Measurements from ENCODE around the gene OR2B3.
"Not testable (repeated sequence)": the region's sequence is repeated elsewhere in the genome, so short reads cannot be mapped to it uniquely, and the experiment has no call there.

OR2B3 gene, protein sequence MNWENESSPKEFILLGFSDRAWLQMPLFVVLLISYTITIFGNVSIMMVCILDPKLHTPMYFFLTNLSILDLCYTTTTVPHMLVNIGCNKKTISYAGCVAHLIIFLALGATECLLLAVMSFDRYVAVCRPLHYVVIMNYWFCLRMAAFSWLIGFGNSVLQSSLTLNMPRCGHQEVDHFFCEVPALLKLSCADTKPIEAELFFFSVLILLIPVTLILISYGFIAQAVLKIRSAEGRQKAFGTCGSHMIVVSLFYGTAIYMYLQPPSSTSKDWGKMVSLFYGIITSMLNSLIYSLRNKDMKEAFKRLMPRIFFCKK

DNA sequence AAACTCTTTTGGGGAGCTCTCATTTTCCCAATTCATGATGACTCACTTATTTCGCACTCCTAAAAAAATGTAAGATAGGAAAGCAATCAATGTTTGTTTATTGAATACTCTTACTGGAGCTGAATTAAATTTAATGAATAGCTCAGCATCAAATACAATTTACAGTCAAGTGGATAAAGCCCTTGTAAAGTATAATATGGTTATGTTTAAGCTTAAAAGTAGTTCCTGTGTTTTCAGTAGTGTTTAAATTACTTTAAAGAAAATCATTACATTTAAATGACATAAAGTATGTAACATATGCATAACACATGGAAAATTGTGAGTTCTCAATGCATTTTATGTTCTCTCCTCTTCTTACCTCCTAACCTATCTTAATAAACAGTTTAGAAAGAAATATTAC lies at the start of gene OR2B3:
Gene OR2B3 (minus strand): TSS at position 101 of the 400 bp plus-strand sequence. CDS start 65 bp downstream, at position 36.
- no peak for DNase-seq

DNA sequence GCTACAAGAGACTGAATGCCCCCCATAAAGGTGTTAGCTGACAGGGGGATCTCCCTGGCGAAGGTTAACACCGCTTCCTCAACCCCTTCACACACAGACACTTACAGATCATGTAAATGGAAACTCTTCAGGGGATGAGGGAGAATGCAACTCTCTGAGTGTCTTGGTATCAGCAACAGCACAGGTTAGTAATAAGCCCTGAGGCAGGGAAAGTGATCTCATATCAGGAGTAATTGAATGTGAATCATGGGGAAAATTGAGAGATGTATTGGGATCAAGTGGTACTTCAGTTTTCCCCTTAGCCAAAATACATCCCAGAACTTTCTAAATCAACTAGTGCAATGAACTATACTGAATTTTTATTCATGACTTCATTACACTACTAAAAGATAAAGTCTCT lies 44.6 kb upstream of the OR2B3 start:
- no peak for DNase-seq

DNA sequence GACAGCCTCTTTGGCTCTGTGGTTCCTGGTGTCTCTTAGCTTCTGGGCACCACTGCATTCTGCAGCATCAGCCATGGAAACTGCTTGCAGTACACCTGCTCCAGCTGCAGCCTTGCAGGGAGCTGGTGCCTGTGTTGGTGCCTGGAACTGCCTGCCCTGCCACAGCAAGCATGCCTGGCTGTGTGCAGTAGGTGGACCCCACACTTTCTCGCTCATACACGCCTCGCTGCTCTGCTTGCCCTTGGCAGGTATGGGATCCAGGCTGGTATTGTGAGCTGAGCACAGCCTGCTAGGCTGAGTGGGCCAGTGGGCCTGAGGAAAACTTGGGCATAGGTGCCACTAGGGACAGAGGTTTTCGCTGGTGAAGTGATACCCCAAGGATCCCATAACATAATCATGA lies 43.5 kb upstream of the OR2B3 start:
- DNase-seq, result no peak

DNA sequence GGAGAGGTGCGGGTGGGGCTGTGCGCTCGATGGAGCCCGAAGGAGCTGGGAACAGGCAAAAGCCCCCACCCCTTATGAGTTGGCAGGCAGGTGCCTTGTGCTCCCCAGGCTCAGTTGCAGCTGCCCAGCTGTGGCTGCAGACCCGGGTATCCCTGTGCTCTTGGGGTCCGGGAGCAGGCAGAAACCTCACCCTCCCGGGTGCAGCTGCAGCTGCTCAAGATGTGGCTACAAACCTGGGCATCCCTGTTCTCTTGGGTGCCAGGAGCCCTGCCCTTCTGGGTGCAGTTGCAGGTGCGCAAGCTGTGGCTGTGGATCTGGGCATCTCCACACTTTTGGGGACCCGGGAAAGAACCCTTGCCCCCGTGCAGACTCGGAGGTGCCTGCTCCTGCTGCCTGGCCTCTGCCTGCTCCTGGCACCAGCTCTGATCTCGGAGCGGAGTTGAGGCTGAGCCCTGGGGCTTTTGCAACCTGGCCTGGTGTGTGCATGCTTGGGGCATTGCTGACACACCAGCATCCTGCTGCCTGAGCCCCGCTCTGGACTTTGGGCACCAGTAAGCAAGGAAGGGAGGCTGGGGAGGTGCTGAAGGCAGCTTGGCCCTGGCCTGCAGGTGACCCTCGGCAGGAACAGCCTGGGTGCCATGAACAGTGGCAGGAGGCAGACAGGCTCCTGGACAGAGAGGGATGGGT lies 42.4 kb upstream of the OR2B3 start:
- DNase-seq, result no peak

DNA sequence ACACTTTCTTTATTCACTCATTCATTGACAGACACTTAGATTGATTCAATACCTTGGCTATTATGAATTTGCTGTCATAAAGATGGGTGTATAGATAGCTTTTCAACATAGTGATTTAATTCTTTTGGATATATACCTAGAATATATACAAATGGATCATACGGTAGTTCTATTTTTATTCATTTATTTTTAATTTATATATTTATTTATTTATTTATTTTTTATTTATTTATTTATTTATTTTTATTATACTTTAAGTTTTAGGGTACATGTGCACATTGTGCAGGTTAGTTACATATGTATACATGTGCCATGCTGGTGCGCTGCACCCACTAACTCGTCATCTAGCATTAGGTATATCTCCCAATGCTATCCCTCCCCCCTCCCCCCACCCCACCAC lies 27.9 kb upstream of the OR2B3 start:
- DNase-seq, result not testable (repeated sequence)

DNA sequence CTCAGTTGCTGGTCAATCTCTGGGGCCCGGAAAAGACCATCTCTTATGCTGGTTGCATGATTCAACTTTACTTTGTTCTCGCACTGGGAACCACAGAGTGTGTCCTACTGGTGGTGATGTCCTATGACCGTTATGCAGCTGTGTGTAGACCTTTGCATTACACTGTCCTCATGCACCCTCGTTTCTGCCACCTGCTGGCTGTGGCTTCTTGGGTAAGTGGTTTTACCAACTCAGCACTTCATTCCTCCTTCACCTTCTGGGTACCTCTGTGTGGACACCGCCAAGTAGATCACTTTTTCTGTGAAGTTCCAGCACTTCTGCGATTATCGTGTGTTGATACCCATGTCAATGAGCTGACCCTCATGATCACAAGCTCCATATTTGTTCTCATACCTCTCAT lies 25.0 kb upstream of the OR2B3 start:
- DNase-seq, result no peak

DNA sequence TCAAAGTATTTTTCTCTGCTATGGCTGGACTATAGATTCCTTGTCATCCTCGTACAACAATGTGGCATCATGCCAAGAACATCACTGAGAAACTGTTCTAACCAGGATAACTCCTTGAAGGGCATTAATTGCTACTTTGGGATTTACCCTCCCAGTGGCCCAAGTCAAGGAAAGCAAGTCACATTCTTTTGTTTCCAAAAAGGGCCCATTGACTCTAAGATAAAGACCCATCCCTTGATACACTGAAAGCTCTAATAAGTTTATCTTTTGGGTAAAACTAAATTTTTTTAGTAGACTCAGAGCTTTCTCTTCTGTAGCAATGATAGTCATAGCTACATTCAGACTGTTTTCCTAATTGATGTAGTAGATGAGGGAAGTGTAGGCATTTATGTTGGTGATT lies 20.6 kb upstream of the OR2B3 start, which contains the start of gene OR2J3:
Gene OR2J3 (plus strand): TSS at position 301 of the 400 bp plus-strand sequence. CDS start 3,833 bp downstream, outside the sequence.
- DNase-seq, result no peak

DNA sequence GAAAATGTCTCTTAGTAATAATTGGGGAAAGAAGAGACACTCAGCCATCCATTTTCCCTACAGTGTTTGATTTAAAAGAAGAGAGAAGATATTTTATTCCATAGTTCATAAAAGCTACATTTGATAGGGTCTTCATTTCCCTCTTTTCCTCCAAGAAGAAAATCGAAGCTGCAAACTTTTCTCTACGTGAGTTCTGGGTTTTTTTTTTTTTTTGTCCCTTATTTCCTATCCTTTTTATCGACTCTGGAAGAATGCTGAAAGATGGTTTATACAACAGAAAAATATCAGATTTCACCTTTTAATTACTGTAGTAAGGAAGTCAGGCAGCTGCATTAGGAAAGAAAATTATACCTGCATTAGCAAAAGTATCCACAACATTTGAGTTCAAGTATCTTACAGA lies 12.1 kb upstream of the OR2B3 start, which contains the start of gene OR2J1:
Gene OR2J1 (plus strand): TSS at position 301 of the 400 bp plus-strand sequence. CDS start 1,453 bp downstream, outside the sequence.
- DNase-seq, result no peak

DNA sequence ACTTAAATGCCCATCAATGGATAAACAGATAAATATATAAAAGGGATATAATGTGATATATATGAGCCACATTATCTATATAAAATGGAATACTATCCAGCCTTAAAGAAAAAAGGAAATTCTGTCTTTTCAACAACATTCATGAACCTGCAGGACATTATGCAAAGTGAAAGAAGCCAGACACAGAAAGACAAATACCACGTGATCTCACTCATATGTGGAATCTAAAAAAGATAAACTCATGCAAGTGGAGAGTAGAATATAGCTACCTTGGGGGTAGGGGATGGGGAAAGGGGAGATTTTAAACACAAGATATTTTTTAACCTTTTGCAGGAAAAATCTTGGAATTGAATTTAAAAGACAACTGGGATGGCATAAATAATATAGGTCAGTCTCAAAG lies 10.7 kb upstream of the OR2B3 start:
- no peak for DNase-seq

DNA sequence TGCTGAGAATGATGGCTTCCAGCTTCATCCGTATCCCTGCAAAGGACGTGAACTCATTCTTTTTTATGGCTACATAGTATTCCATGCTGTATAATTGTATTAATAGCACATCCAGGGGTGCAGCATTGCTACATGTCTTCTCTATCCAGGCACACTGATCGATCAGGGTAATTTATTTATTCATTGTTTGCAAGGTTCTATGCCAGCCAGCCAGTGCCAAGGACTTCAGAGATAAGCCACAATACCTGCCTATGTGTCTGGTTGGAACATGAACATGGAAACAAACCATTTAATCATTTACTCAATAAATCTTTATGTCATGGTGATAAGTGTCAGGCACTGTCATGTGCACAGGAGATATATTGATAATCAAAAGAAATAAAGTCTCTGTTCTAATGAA lies 5.8 kb upstream of the OR2B3 start:
- DNase-seq, result no peak

DNA sequence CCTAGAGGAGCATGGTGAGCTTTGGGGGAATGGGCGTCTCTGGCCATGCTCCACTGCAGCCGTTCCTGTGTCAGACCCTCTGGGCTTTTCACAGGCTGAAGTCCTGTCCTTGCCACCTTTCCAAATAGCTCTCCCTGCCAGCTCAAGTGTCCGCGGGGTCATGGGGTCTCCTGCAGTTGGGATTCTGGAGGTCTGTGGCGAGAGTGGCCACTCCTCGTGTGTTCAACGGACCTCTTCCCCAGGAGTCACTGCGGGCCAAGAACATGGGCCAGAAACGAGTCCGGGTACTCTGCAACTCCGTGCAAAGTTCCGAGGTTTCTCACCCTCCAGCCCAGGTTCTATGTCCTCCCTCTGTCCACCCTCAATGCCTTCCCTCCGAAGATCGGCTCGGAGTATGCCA lies 4.7 kb downstream of the OR2B3 start:
- DNase-seq, result no peak

DNA sequence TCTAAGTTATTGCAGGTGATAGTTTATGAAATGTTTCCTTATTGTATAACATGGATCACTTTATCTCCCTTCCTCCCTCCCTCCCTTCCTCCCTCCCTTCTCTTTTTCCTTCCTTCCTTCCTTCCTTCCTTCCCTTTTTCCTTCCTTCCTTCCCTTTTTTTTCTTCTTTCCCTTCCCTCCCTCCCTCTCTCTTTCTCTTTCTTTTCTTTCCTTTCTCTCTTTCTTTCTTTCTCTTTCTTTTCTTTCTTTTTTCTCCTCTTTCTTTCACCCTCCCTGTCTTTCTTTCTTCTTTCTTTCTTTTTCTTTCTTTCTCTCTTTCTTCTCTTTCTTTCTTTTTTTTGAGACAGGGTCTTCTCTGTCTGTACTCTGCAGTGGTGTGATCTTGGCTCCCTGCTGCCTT lies 5.8 kb downstream of the OR2B3 start:
- no peak for DNase-seq

DNA sequence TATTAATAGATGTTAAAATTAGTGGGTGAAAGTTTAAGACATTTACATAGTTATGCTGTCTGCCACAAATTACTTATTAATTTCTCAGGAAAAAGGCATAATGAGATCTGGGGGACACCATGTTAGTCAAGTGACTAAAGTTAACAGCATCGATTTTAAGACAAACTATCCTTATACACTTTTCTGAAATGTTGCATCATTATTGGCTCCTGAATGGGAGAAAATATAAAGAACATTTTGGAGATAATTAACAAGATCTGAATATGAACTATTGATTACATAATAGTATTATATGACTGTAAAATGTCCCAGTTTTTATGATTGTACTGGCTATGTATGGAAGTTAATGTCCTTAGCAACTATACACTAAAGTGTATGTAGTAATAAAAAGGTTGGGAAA lies 7.9 kb downstream of the OR2B3 start:
- no peak for DNase-seq

DNA sequence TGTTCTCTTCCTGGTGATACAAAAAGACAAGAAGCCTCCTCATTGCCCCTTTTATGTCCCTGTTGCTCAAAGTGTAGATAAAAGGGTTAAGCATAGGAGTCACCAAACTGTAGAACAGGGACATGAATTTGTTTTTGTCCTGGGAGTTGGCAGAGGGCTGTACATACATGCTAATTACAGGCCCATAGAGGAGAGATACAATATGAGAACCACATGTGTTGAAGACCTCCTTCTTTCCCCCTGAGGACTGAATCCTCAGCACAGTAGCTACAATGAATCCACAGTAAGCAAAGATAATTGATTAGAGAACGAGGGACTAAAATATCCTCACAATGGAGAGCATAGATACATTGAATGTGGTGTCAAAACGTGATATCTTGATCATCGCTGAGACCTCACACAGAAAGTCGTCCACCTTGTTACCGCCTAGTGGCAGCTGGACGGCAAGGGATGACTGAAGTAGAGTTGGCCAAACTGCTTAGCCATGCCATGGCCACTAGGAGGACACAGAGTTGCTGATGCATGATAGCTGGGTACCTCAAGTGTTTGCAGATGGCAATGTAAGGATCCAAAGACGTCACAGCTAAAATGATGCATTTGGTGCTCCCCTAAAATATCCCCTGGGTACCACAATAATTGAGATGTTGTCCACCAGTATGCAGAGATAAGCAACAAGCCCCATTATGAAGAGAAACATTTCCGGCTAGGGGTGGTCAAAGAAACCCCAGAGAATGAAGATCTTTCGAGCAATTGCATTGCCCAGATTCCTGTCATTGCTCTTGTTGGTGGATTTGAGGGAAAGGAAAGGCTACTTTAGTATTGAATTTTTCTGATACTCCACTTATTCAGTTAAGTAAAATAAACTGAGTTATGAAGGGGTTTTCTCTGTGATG lies 15.0 kb downstream of the OR2B3 start:
- DNase-seq, result peak; percentile 44

DNA sequence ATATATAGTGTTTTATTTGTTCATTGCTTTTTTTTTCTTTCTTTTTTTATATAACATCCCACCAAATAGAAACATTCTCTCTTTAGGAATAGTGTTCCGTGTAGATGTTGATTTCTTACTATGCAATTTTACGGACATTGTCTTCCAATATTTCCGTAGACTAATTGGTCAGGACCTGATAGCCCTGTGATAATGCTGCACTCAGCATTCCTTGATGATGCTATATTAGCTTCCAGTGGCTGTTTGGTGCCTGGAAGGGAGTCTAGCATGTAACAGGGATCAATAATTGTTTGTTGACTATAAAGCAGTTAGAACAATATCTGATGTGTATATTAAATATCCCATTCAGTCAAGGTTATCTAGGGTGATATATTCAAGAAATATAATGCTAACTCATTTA lies 35.4 kb downstream of the OR2B3 start:
- DNase-seq, result no peak

DNA sequence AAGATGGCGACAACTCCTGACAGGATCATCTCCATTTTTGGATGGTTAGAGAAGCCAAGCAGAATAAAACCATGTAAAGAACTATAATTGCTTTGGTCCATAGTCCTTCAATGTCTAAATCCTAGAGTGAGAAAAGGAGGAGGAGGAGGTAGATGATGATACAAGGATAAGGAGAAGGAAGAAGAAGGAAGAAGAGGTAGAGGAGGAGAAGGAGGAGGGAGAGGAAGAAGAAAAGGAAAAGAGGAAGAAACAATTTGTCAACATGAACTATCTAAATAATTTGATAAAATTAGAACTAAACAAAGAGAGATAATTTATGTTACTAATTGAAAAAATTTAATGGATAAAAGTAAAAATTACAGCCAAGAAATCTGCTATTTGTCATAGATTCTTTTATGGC lies 42.0 kb downstream of the OR2B3 start, which contains the start of gene OR2W1:
Gene OR2W1 (minus strand): TSS at position 101 of the 400 bp plus-strand sequence. CDS start 0 bp downstream, at position 101.
- no peak for DNase-seq

All from EL (cell line).